ENCODE data around the gene CARD11.
A peak's percentile ranks its signal among the peaks of the same experiment; 100 is the strongest.

Gene CARD11

DNA sequence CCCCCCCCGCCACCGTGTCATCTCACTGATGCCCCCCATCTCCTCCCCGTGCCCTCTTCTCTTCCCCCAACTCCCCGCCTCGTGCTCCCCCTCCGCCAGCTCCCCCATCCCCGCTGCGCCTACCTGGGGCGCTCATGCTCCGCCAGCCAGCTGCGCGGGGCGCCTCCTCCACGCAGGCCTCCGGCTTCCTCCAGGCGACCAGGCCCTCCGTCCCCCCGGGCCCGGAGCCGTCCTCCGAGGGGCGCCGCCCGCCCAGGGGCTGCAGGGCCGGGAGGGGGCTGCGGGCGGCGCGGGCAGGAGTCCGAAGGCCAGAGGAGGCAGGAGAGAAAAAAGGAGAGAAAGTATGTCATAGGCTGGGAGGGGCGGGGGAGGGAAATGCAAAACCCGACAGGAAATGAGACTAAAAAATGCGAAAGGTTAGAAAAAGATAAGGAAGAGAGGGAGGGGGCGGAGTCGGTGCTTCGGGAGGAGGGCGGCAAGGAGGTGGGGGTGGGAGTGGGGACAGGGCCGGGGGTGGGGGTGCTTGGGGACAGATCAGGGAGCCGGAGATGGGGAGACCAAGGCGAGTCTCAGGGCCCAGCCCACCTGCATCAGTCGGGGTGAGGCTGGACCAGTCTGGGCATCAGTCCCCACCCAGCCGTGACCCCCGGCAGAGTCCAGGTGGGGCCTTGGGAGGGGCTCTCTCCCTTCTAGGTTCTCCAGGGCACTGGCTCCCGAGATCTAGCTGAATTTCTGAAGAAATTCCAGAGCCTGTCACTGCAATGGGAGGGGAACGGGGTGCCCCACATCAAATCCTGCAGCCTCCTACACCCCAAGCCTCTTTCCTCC is at the start of gene CARD11:
Gene CARD11 (minus strand): TSS at position 324 of the 828 bp plus-strand sequence. CDS start 85,361 bp downstream, outside the sequence.
- Histone ChIP-seq H3K9me3 (no peaks in the 10 kb centered on the region), H3K27me3 (ENCODE audit: low read depth) (no peaks in the 10 kb centered on the region), H3K4me1 (no peaks in the 10 kb centered on the region), H3K36me3 (replicated peaks) (no peaks in the 10 kb centered on the region), H3K4me3 (no peak within 1 kb of the TSS)
- DNase-seq (ENCODE audit: low spot score in 2 of 2): no peak
- in situ Hi-C loops (cut with MboI; ENCODE audit: low sequenced_read_pairs): no loop called here

DNA sequence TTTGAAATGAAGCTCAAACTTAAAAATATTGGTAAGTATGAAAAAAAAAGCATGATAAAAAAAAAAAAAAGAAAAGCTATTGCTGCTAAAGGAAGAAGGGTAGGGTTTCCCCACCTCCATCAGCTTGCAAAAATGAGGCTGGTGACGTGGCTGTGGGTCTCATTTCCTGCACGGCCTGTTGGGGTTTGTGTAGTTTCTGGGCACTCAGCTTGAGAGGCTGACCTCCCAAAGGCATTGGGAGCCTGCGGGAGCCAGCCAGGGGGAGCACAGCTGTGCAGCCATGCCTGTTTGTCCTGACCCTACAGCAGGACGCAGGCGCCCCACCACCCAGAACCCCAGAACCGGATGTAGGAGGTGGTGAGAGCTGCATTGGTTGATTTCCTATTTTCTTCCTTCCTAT is 48.8 kb upstream of the CARD11 start:
- no peaks in the 10 kb centered on the region for H3K4me1 ChIP-seq
- DNase-seq (ENCODE audit: low spot score in 2 of 2): no peak
- no peaks in the 10 kb centered on the region for H3K27me3 ChIP-seq (ENCODE audit: low read depth)
- H3K36me3 ChIP-seq (replicated peaks): no peaks in the 10 kb centered on the region
- in situ Hi-C loops (cut with MboI; ENCODE audit: low sequenced_read_pairs): no loop called here
- no peaks in the 10 kb centered on the region for H3K9me3 ChIP-seq
- no peak overlapping the region for H3K4me3 ChIP-seq

DNA sequence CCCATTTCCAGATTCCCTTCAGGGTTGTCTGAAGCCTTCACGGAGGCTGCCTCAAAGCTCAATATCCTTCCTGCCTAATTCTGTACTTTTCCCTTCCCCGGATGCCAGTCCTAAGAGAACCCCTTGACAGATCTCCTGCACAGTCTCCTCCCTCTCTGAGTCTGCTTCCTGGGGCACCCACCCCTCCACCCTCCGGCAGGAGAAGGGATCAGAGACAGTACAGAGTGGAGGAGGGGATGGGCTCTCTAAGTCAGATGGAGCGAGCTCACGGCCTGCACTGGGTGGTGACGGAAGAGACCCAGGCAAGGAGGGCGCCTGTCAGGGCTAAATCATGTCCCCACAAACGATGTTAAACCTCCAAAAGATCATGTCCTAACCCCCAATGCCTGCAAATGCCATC is 48.0 kb upstream of the CARD11 start:
- H3K4me3 ChIP-seq: no peak overlapping the region
- in situ Hi-C loops (cut with MboI; ENCODE audit: low sequenced_read_pairs): no loop called here

DNA sequence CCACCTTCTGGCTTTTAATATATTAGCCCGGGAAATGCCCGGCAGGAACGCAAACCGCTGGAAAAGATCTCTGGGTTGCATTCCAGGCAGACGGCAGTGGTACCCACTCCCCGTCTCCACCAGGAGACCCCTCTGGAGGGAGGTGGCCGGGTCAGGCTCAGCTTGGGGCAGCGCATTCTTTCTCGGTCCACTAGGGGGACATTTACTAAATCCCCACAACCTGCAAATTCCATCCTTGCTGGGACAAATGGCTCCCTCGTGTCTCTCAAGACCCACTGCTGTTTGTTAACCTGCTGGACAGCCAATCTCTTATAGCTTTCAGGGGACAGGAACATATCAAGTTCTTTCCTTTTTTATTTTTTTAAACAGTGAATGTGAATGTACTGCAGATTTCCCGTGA is 45.8 kb upstream of the CARD11 start:
- Histone ChIP-seq H3K27me3 (ENCODE audit: low read depth) (no peaks in the 10 kb centered on the region), H3K9me3 (no peaks in the 10 kb centered on the region), H3K36me3 (replicated peaks) (no peaks in the 10 kb centered on the region), H3K4me3 (no peak overlapping the region), H3K4me1 (no peaks in the 10 kb centered on the region)
- in situ Hi-C loops (cut with MboI; ENCODE audit: low sequenced_read_pairs): no loop called here
- DNase-seq (ENCODE audit: low spot score in 2 of 2): peak; percentile 16 to 38

More for the DNA sequence above, 48.0 kb upstream of the CARD11 start:
- Histone ChIP-seq H3K27me3 (ENCODE audit: low read depth) (no peaks in the 10 kb centered on the region), H3K36me3 (replicated peaks) (no peaks in the 10 kb centered on the region), H3K4me1 (no peaks in the 10 kb centered on the region), H3K9me3 (no peaks in the 10 kb centered on the region)
- no peak for DNase-seq (ENCODE audit: low spot score in 2 of 2)

DNA sequence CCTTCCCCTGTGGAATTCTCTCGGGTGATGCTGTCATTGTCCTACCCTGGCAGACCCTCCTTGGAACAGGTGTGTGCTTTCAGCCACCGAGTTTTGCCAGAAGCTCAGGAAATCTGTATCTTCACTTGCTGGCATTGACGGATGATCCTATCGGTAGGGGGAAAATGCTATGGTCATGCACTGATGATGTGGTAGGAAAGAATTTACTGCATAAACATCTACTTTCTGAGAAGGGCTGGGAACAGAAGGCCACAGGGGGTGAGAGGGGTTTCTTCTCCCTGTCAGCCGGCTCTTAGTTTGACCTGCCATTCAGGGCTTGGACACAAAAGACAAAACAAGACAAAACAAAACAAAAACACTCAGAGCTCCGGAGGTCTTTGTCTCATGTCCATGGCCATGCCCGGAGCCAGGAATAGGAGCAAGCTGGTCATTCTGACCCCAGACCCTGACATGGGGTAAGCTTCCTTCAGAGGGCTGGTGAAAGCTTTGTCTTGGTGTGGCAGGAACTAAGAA is 43.6 kb upstream of the CARD11 start:
- Histone ChIP-seq H3K4me3 (no peak overlapping the region), H3K4me1 (no peaks in the 10 kb centered on the region), H3K36me3 (replicated peaks) (no peaks in the 10 kb centered on the region), H3K9me3 (no peaks in the 10 kb centered on the region; the same call in 1 of the 2 replicates), H3K27me3 (ENCODE audit: low read depth) (no peaks in the 10 kb centered on the region)
- no peak for DNase-seq (ENCODE audit: low spot score in 2 of 2)
- in situ Hi-C loops (cut with MboI; ENCODE audit: low sequenced_read_pairs): no loop called here

DNA sequence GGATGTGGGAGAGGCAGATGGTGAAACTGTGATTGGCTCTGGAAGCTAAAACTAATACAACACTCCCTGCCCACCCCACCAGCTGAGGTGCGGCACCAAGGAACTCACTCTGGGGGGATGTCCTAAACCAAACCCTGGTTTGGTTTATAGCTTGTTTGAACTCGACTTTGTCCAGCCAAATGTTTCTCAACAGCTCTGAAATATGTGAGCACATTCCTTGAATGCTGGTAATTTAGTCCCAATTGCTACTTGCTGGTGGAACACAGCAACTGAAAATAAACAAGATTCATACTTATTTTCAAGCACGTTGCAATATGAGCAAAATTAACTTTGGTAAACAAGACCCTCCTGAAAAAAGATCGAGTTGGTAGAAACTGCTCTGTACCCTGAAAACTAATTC is 39.7 kb upstream of the CARD11 start:
- Histone ChIP-seq H3K4me1 (no peaks in the 10 kb centered on the region), H3K27me3 (ENCODE audit: low read depth) (no peaks in the 10 kb centered on the region), H3K9me3 (no peaks in the 10 kb centered on the region; the same call in none of the 2 replicates), H3K4me3 (no peak overlapping the region), H3K36me3 (replicated peaks) (no peaks in the 10 kb centered on the region)
- no peak for DNase-seq (ENCODE audit: low spot score in 2 of 2)
- in situ Hi-C loops (cut with MboI; ENCODE audit: low sequenced_read_pairs): no loop called here

DNA sequence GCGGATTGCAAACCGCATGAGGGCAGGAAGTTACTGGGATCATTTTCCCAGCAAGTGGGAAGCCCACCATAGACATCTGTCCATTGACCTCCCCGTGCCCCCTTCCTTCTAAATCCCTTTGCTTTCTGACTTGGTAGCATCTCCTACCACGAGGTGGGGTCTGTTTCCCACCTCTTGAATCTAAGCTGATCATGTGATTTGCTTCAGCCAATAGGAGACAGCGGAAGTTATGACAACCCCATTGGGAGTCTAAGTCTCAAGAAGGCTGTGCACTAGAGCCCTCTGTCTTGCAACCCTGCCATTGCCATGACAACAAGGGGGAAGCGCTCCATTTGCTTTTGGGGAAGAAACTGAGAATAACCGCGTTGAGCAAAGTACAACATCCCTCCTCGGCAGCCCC is 39.2 kb upstream of the CARD11 start:
- in situ Hi-C loops (cut with MboI; ENCODE audit: low sequenced_read_pairs): no loop called here
- no peaks in the 10 kb centered on the region for H3K27me3 ChIP-seq (ENCODE audit: low read depth)
- no peak for DNase-seq (ENCODE audit: low spot score in 2 of 2)
- no peaks in the 10 kb centered on the region for H3K4me1 ChIP-seq
- H3K9me3 ChIP-seq: no peaks in the 10 kb centered on the region; the same call in none of the 2 replicates
- H3K4me3 ChIP-seq: no peak overlapping the region
- no peaks in the 10 kb centered on the region for H3K36me3 ChIP-seq (replicated peaks)

DNA sequence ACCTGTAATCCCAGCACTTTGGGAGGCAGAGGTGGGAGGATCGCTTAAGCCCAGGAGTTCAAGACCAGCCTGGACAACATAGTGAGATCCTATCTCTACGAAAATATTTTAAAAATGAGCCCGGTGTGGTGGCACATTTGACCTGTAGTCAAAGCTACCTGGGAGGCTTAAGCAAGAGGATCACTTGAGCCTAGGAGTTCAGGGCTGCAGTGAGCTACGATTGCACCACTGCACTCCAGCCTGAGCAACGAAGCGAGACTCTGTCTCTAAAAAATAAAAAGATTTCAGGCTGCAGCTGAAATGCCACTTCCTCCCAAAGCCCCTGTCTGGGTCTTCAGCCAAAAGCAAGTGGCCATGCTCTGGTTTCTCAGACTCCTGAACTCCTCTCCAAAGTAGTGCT is 38.7 kb upstream of the CARD11 start:
- in situ Hi-C loops (cut with MboI; ENCODE audit: low sequenced_read_pairs): no loop called here
- no peaks in the 10 kb centered on the region for H3K36me3 ChIP-seq (replicated peaks)
- no peak for DNase-seq (ENCODE audit: low spot score in 2 of 2)
- H3K4me1 ChIP-seq: no peaks in the 10 kb centered on the region
- H3K4me3 ChIP-seq: no peak overlapping the region
- H3K27me3 ChIP-seq (ENCODE audit: low read depth): no peaks in the 10 kb centered on the region
- H3K9me3 ChIP-seq: no peaks in the 10 kb centered on the region; the same call in none of the 2 replicates

DNA sequence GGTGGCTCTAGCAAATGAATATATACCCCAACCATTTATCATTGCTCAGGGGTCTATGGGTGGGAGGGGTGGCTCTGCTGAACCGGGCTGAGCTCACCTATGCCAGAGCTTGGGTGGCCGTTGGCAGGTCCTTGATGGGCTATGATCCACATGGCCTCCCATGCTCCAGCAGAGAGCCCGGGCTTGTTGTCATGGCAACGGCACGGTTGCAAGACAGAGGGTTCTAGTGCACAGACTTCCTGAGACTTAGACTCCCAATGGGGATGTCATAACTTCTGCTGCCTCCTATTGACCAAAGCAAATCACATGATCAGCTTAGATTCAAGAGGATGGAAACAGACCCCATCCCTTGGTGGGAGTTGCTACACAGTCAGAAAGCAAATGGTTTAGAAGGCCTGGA is 36.4 kb upstream of the CARD11 start:
- H3K9me3 ChIP-seq: no peaks in the 10 kb centered on the region; the same call in none of the 2 replicates
- no peaks in the 10 kb centered on the region for H3K27me3 ChIP-seq (ENCODE audit: low read depth)
- in situ Hi-C loops (cut with MboI; ENCODE audit: low sequenced_read_pairs): no loop called here
- DNase-seq (ENCODE audit: low spot score in 2 of 2): peak in 1 of 2 experiments; percentile 12
- H3K36me3 ChIP-seq (replicated peaks): no peaks in the 10 kb centered on the region
- H3K4me1 ChIP-seq: no peaks in the 10 kb centered on the region
- H3K4me3 ChIP-seq: no peak overlapping the region

DNA sequence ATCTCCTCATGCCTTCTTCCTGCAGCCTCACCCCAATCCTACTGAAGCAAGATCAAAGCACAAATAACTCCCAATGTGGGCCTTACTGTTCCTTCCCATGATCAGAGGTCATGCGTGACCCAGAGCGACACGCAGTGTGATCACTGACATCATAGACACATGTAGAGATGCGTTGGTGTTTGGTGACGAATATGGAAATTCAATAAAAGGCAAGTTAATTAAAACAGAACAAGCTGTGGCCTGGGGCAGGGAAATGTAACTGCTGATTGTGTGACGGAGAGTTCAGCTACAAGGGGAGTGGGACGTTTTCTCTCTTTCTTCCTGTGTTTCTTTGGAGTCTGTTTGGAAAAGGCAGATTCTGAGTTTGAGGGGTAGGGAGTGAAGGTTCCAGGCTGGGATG is 34.8 kb upstream of the CARD11 start:
- Histone ChIP-seq H3K4me3 (no peak overlapping the region), H3K36me3 (replicated peaks) (no peaks in the 10 kb centered on the region), H3K27me3 (ENCODE audit: low read depth) (no peaks in the 10 kb centered on the region), H3K9me3 (no peaks in the 10 kb centered on the region; the same call in none of the 2 replicates), H3K4me1 (no peaks in the 10 kb centered on the region)
- in situ Hi-C loops (cut with MboI; ENCODE audit: low sequenced_read_pairs): no loop called here
- DNase-seq (ENCODE audit: low spot score in 2 of 2): no peak

DNA sequence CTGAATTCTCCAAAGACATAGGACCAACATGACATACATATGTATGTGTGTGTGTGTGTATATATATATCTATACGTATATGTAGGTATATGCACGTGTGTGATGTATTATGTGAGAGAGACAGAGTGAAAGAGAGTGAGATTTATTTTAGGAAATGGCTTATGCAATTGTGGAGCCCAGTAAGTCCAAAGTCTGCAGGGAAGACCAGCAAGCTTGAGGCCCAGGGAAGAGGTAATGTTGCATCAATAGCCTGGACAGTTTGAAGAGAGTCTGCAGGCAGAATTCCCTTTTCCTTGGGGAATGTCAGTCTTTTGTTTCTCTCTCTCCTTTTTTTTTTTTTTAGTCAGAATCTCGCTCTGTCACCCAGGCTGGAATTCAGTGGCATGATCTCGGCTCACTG is 33.0 kb upstream of the CARD11 start:
- no peaks in the 10 kb centered on the region for H3K27me3 ChIP-seq (ENCODE audit: low read depth)
- DNase-seq (ENCODE audit: low spot score in 2 of 2): no peak
- no peaks in the 10 kb centered on the region; the same call in 1 of the 2 replicates for H3K9me3 ChIP-seq
- in situ Hi-C loops (cut with MboI; ENCODE audit: low sequenced_read_pairs): no loop called here
- H3K4me3 ChIP-seq: no peak overlapping the region
- H3K36me3 ChIP-seq (replicated peaks): no peaks in the 10 kb centered on the region
- H3K4me1 ChIP-seq: no peaks in the 10 kb centered on the region

DNA sequence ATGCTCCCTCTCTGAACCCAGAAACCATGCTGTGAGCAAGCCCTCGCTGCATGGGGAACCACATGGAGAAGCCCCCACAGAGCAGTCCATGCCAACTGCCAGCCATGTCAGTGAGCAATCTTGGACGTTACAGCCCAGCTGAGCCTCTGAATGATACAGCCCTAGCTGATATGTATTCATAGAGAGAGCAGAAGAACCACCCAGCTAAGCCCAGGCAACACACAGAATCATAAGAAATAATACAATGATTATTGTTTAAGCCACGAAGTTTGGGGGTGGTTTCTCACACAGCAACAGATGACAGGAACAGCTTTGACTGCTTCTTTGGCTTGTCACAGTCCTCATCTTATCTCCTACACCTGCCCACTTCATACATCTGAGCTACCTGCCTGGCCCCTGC is 32.5 kb upstream of the CARD11 start:
- no peaks in the 10 kb centered on the region for H3K36me3 ChIP-seq (replicated peaks)
- H3K4me1 ChIP-seq: no peaks in the 10 kb centered on the region
- H3K4me3 ChIP-seq: no peak overlapping the region
- no peak for DNase-seq (ENCODE audit: low spot score in 2 of 2)
- H3K27me3 ChIP-seq (ENCODE audit: low read depth): no peaks in the 10 kb centered on the region
- in situ Hi-C loops (cut with MboI; ENCODE audit: low sequenced_read_pairs): no loop called here
- H3K9me3 ChIP-seq: no peaks in the 10 kb centered on the region; the same call in 1 of the 2 replicates

DNA sequence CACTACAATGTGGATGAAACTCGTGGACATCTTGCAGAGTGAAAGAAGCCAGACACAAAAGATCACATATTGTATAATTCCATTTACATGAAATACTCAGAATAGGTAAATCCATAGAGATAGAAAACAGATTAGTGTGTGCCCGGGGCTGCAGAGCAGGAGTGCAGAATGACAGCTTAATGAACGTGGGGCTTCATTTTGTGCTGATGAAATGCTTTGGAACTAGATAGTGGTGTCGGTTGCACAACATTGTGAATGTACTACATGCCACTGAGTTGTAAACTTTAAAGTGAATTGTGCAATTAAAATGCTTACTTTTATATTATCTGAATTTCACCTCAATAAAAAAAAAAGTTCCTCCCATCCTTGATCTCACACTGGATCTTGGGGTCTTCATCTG is 31.8 kb upstream of the CARD11 start:
- no peaks in the 10 kb centered on the region; the same call in 1 of the 2 replicates for H3K9me3 ChIP-seq
- no peaks in the 10 kb centered on the region for H3K36me3 ChIP-seq (replicated peaks)
- no peaks in the 10 kb centered on the region for H3K4me1 ChIP-seq
- no peak for DNase-seq (ENCODE audit: low spot score in 2 of 2)
- no peak overlapping the region for H3K4me3 ChIP-seq
- in situ Hi-C loops (cut with MboI; ENCODE audit: low sequenced_read_pairs): no loop called here
- no peaks in the 10 kb centered on the region for H3K27me3 ChIP-seq (ENCODE audit: low read depth)

DNA sequence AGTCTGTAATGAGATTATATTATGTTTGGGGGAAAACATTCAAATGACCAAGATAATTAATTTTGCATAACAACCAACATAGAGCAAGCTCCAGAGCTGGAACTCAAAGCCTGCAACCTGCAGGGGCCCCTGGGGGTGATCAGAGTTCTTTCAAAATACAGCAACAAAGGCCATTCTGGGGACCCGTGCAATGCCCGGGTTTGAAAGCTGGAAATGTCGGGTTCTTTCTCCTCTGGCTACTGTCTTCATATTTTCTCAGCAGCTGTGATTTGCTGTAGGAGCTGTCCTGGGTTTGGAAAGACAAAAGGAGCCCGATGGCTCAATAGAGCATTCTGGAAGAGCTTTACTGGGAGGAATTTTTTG is 30.8 kb upstream of the CARD11 start:
- in situ Hi-C loops (cut with MboI; ENCODE audit: low sequenced_read_pairs): no loop called here
- Histone ChIP-seq H3K27me3 (ENCODE audit: low read depth) (no peaks in the 10 kb centered on the region), H3K36me3 (replicated peaks) (no peaks in the 10 kb centered on the region), H3K4me1 (no peaks in the 10 kb centered on the region), H3K4me3 (no peak overlapping the region), H3K9me3 (no peaks in the 10 kb centered on the region)
- DNase-seq (ENCODE audit: low spot score in 2 of 2): peak in 1 of 2 experiments; percentile 8

All from HAP-1 (cell line).